CD8-positive, alpha-beta memory T cell (primary cell): ENCODE measurements around the gene VDR. TPM values are rescaled to one million over a fixed set of nuclear protein-coding genes. Genes with fewer than 3 reads are reported as not detected.

Experiments used
- CTCF ChIA-PET: fragments of 350-600 bp; sonication (Branson Sonifier 250); formaldehyde crosslinking; loops from one replicate; lab custom pipeline; 2021; ENCODE audit warnings: antibody characterized with exemption; lab: Charles Lee
- POLR2A ChIA-PET: fragments of 350-600 bp; sonication (Branson Sonifier 250); formaldehyde crosslinking; loops from one replicate; lab custom pipeline; 2021; ENCODE audit warnings: antibody characterized with exemption; lab: Charles Lee
- DNase-seq, 5 donors: peaks; one replicate each; pipeline versions ENCODE4 v3.0.0 to v3.0.0-alpha.2; 2020 to 2022; ENCODE audit warnings: mixed read lengths in 1 of 5
- H3K27ac ChIP-seq: one replicate; pipeline ENCODE4 v1.7.0; 2013; ENCODE audit warnings: low read depth, mild to moderate bottlenecking, low read length, moderate library complexity
- H3K27me3 ChIP-seq: 2 replicates; pipeline ENCODE4 v1.7.0; 2013; ENCODE audit warnings: low read length, mild to moderate bottlenecking; ENCODE audit not compliant: insufficient read depth, poor library complexity, severe bottlenecking
- H3K36me3 ChIP-seq: 2 replicates; pipeline ENCODE4 v1.7.0; 2013; ENCODE audit warnings: mild to moderate bottlenecking, low read length, moderate library complexity; ENCODE audit not compliant: insufficient read depth
- H3K4me1 ChIP-seq: 2 replicates; pipeline ENCODE4 v1.7.0; 2013; ENCODE audit warnings: mild to moderate bottlenecking, low read length, moderate library complexity; ENCODE audit not compliant: insufficient read depth
- H3K4me3 ChIP-seq: 2 replicates; pipeline ENCODE4 v1.7.0; 2013; ENCODE audit warnings: mild to moderate bottlenecking, low read length
- H3K9me3 ChIP-seq: 2 replicates; pipeline ENCODE4 v1.7.0; 2013; ENCODE audit warnings: mild to moderate bottlenecking, low read length
- H3K27ac Mint-ChIP-seq, 8 donors: one replicate each; pipeline ENCODE4 v1.8.0; 2020 to 2021; ENCODE audit warnings: mixed read lengths in 8 of 8, mild to moderate bottlenecking in 6 of 8, inconsistent platforms in 3 of 8, moderate library complexity in 3 of 8
- H3K27me3 Mint-ChIP-seq, 2 donors: one replicate each; pipeline ENCODE4 v1.8.0; 2020 to 2021; ENCODE audit warnings: mixed read lengths in 2 of 2, mild to moderate bottlenecking in 1 of 2, moderate library complexity in 1 of 2
- H3K36me3 Mint-ChIP-seq, 3 donors: one replicate each; pipeline ENCODE4 v1.8.0; 2020 to 2021; ENCODE audit warnings: mixed read lengths in 3 of 3, inconsistent platforms in 1 of 3, mild to moderate bottlenecking in 1 of 3
- H3K4me1 Mint-ChIP-seq, 3 donors: one replicate each; pipeline ENCODE4 v1.8.0; 2020 to 2021; ENCODE audit warnings: mixed read lengths in 3 of 3, inconsistent platforms in 1 of 3, mild to moderate bottlenecking in 1 of 3
- H3K4me3 Mint-ChIP-seq, 7 donors: one replicate each; pipeline ENCODE4 v1.8.0; 2020 to 2021; ENCODE audit warnings: mixed read lengths in 7 of 7, mild to moderate bottlenecking in 6 of 7, moderate library complexity in 4 of 7, inconsistent platforms in 2 of 7
- H3K9me3 Mint-ChIP-seq, 5 donors: one replicate each; pipeline ENCODE4 v1.8.0; 2020 to 2022; ENCODE audit warnings: mixed read lengths in 5 of 5, mild to moderate bottlenecking in 3 of 5, moderate library complexity in 2 of 5, inconsistent platforms in 1 of 5
- polyA plus RNA-seq: library from polyadenylated mRNA; unstranded; fragments of 300-500 nt; fragmentation: Illumina TruSeq; gene quantifications from one replicate; pipeline ENCODE4 v1.2.3, GENCODE V29; 2021
- total RNA-seq, 2 experiments: library from RNA; stranded (reverse); gene quantifications; one replicate each; pipeline ENCODE4 v1.2.3, GENCODE V29; 2021

The VDR gene
- total RNA-seq (10 to 100 TPM; 79.6 to 83.4 TPM), polyA plus RNA-seq (0.54 TPM)

DNA sequence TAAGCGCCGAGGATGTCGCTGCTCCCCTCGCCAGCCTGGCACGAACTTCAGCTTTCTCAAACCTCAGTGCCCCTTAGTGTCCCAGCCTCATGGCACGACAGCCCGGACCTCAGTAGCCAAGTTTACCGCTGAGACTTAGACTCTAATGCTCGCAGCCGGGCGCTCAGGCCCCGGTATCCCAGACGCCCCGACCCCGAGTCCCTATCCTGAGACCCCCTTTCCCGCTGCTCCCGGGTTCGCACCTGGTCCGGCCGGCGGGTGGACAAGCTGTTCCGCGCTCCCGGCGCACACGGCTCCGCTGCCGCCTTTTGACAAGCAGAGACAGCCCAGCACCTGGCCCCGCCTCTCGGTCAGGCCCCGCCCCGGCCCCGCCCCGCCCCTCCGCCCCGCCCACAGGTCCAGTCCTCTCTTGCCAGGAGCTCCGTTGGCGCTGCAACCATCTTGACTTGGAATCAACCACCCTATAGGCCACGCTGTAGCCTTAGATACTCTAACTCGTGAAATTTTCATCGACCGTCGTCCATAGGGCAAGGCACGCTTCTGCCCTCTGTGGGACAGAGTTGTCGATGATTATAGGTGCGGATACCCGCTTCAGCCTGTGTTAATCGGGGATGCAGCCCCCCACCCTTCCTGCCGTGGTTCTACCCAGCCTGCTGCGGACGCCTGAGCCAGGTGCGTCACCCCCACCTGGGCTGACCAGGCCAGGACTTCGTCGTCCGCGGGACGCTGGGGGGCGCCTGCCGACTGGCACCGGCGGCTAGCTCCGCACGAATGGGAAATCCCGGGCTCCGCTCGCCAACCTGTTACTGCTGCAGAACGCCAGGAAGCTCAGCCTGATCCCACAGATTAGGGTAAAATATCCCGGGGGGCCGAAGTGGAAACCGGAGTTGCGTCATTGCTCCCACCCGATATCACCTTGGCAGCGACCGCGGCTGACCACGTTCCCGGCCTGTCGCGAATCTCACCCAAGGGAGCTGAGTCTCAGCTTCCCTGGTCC lies at the start of gene VDR:
VDR (minus strand) TSS at position 282 of the 997 bp plus-strand sequence. CDS start 25,881 bp downstream, outside the sequence.
- CTCF ChIA-PET = interaction anchor here (1.0 to 1.9 kb wide), 10 partner anchors 9 to 161 kb away, joined by 3 to 9 read pairs (median 5); partner anchors contain the start of genes SLC48A1 and TMEM106C
- peak within 1 kb of the TSS; percentile 77 for H3K4me3 ChIP-seq
- H3K4me1 Mint-ChIP-seq = peaks cover 35 to 55% (median 38%) of the 10 kb centered on the region in 3 donors
- H3K4me3 Mint-ChIP-seq = peak within 1 kb of the TSS; percentile 82 to 95 (median 87)
- peaks cover 46% of the 10 kb centered on the region for H3K4me1 ChIP-seq
- H3K36me3 Mint-ChIP-seq = no peaks in the 10 kb centered on the region
- H3K9me3 ChIP-seq = no peaks in the 10 kb centered on the region
- H3K27me3 ChIP-seq = no peaks in the 10 kb centered on the region
- H3K27me3 Mint-ChIP-seq = peaks cover 0 to 6% of the 10 kb centered on the region in 2 donors
- POLR2A ChIA-PET = interaction anchor here (0.5 to 1.1 kb wide), 5 partner anchors 9 to 278 kb away, joined by 3 to 5 read pairs (median 3); no protein-coding TSS in a partner anchor
- H3K27ac Mint-ChIP-seq = peak within 1 kb of the TSS in 7 of 8 donors; percentile 9 to 88 (median 71)
- peak; percentile 49 to 78 (median 61) for DNase-seq
- H3K27ac ChIP-seq = no peak within 1 kb of the TSS
- H3K36me3 ChIP-seq = no peaks in the 10 kb centered on the region
- no peaks in the 10 kb centered on the region for H3K9me3 Mint-ChIP-seq

DNA sequence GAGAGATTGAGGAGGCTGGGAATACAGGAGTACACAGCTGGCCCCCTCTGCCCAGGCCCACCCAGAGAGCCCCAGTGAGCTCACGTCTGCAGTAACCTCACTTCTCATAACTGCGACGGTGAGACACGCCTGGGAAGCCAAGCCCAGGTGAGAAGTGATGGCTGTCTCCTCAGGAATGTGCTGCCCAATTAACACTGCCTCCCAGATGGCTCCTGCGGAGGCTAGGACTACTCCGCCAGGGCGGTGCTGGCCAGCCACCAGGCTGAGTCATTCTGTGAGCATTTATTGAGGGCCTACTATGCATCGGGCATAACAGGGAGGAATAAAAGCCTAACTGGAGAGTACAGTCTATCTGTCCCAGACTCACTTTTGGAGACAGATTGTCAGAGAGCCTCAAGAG lies 49.3 kb upstream of the VDR start:
- POLR2A ChIA-PET = no interaction called here
- DNase-seq = no peak
- Mint-ChIP-seq H3K4me3 (no peak overlapping the region), H3K27me3 (peaks cover 4 to 19% of the 10 kb centered on the region in 2 donors), H3K9me3 (peaks cover 0 to 2% (median 0%) of the 10 kb centered on the region in 5 donors), H3K36me3 (peaks cover 0 to 4% (median 0%) of the 10 kb centered on the region in 3 donors), H3K4me1 (no peaks in the 10 kb centered on the region), H3K27ac (no peak overlapping the region)
- Histone ChIP-seq H3K27ac (no peak overlapping the region), H3K27me3 (no peaks in the 10 kb centered on the region), H3K4me3 (no peak overlapping the region), H3K9me3 (no peaks in the 10 kb centered on the region), H3K36me3 (no peaks in the 10 kb centered on the region), H3K4me1 (no peaks in the 10 kb centered on the region)
- CTCF ChIA-PET = interaction anchor here (1.4 to 1.9 kb wide), 2 partner anchors 8 to 10 kb away, joined by 4 to 6 read pairs; partner anchors contain the start of gene TMEM106C

DNA sequence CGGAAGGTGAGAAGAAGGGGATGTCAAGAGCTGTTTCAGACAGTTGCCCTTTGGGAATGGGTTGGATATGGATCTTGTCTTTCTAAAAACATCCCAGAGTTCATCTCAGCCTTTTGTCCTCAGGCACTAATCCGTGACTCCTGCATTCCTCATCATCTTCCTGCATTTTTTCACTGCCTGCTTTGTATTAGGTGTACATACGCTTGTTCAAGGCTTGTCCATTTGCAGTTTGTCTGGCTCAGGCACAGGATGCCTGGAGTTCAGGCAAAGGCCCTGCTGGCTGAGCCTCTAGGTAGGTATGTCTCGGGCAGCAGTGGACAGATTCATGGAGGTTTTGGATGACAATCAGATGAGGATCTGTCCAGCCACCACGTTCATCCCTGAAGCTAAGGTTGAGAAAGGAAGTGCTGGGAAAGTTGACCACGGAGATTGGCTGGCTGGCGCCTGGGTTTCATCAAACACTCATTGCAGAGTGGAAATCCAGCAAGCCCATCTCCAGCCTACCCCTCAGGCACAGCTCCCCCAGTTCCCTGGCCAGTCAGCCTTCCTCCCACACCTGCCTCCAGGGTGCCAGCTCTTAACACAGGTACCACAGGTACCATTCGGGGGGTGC lies 46.2 kb upstream of the VDR start:
- H3K27me3 Mint-ChIP-seq = peaks cover 7 to 21% of the 10 kb centered on the region in 2 donors
- no peaks in the 10 kb centered on the region for H3K4me1 Mint-ChIP-seq
- ChIA-PET CTCF (interaction anchor here (0.9 kb wide), 1 partner anchor 12 kb away, joined by 4 read pairs; the partner anchor contains the start of gene TMEM106C), POLR2A (no interaction called here)
- no peak overlapping the region for H3K27ac Mint-ChIP-seq
- Histone ChIP-seq H3K4me3 (no peak overlapping the region), H3K9me3 (no peaks in the 10 kb centered on the region), H3K27ac (no peak overlapping the region), H3K4me1 (no peaks in the 10 kb centered on the region), H3K27me3 (no peaks in the 10 kb centered on the region), H3K36me3 (no peaks in the 10 kb centered on the region)
- DNase-seq = no peak
- no peak overlapping the region for H3K4me3 Mint-ChIP-seq
- no peaks in the 10 kb centered on the region for H3K36me3 Mint-ChIP-seq
- no peaks in the 10 kb centered on the region for H3K9me3 Mint-ChIP-seq

DNA sequence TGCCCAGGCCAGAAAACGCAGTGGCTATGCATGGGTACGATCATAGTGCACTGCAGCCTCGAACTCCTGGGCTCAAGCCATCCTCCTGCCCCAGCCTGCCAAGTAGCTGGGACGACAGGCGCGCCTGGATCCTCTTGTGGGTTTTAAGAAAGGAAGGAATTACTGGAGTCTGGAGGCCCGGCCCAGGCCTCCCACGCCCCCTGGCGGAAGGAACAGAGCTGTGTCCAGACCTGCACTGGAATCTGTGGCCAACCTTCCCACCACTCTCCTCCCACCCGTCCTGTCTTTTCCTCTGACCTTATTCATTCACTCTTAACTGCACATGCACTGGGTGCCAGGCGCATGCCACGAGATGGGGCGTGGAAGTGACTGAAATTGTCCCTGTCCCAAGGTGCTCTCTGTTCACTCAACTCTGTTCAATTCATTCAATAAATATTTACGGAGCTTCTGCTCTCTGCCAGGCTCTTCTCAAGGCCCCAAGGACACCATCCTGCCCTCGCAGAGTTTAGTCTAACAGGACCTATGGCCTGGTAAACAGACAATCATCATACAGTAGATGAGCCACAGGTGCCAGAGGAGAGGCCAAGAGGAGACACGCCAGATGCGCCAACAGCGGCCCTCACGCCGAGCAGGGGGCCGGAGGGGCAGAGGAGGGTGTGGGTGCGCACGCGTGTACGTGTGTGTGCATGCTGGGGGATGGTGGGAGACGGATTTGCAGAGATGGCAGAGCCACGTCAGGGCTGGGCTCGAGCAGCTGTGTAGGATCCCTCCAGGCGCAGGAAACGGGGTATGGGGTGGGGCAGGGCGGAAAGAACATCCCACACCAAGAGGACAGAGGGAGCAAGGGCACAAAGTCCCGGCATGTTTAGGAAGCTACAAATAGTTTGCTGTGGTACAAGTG lies 44.9 kb upstream of the VDR start:
- Histone ChIP-seq H3K27ac (no peak overlapping the region), H3K9me3 (no peaks in the 10 kb centered on the region), H3K27me3 (no peaks in the 10 kb centered on the region), H3K4me1 (no peaks in the 10 kb centered on the region), H3K4me3 (no peak overlapping the region), H3K36me3 (no peaks in the 10 kb centered on the region)
- H3K27me3 Mint-ChIP-seq = peaks cover 12 to 21% of the 10 kb centered on the region in 2 donors
- no peaks in the 10 kb centered on the region for H3K36me3 Mint-ChIP-seq
- ChIA-PET POLR2A (no interaction called here), CTCF (interaction anchor here (0.7 to 1.9 kb wide), 8 partner anchors 8 to 207 kb away, joined by 3 to 10 read pairs (median 4); partner anchors contain the start of genes TMEM106C and VDR)
- no peaks in the 10 kb centered on the region for H3K4me1 Mint-ChIP-seq
- H3K27ac Mint-ChIP-seq = peak overlapping the region in 1 of 8 donors; percentile 52
- no peaks in the 10 kb centered on the region for H3K9me3 Mint-ChIP-seq
- DNase-seq = peak; percentile 10 to 52 (median 29)
- H3K4me3 Mint-ChIP-seq = no peak overlapping the region

DNA sequence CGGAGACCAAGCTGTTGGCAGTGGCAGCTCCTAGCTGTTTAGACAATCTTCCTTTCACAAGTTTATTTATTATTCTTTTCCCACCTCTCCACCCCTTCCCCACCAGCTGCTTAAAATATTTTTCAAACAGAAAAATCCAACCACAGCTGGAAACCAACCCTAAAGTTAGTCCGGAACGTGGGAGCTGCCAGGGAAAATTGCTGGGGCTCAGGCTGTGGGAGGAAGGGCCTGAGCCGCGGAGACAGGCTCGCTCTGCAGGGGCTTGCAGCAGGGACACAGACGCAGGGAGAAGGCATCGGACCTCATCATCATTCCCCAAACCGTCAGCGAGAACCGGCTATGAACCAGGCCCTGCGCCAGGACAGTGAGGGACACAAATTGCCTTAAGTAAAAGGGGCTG lies 42.5 kb upstream of the VDR start:
- no peak for DNase-seq
- Mint-ChIP-seq H3K4me1 (no peaks in the 10 kb centered on the region), H3K36me3 (no peaks in the 10 kb centered on the region), H3K27me3 (peaks cover 9 to 21% of the 10 kb centered on the region in 2 donors), H3K4me3 (no peak overlapping the region), H3K27ac (no peak overlapping the region), H3K9me3 (no peaks in the 10 kb centered on the region)
- H3K36me3 ChIP-seq = no peaks in the 10 kb centered on the region
- H3K9me3 ChIP-seq = no peaks in the 10 kb centered on the region
- ChIA-PET CTCF (interaction anchor here (1.8 kb wide), 1 partner anchor 31 kb away, joined by 4 read pairs; no protein-coding TSS in a partner anchor), POLR2A (no interaction called here)
- H3K27ac ChIP-seq = no peak overlapping the region
- H3K4me1 ChIP-seq = no peaks in the 10 kb centered on the region
- H3K4me3 ChIP-seq = no peak overlapping the region
- H3K27me3 ChIP-seq = no peaks in the 10 kb centered on the region

DNA sequence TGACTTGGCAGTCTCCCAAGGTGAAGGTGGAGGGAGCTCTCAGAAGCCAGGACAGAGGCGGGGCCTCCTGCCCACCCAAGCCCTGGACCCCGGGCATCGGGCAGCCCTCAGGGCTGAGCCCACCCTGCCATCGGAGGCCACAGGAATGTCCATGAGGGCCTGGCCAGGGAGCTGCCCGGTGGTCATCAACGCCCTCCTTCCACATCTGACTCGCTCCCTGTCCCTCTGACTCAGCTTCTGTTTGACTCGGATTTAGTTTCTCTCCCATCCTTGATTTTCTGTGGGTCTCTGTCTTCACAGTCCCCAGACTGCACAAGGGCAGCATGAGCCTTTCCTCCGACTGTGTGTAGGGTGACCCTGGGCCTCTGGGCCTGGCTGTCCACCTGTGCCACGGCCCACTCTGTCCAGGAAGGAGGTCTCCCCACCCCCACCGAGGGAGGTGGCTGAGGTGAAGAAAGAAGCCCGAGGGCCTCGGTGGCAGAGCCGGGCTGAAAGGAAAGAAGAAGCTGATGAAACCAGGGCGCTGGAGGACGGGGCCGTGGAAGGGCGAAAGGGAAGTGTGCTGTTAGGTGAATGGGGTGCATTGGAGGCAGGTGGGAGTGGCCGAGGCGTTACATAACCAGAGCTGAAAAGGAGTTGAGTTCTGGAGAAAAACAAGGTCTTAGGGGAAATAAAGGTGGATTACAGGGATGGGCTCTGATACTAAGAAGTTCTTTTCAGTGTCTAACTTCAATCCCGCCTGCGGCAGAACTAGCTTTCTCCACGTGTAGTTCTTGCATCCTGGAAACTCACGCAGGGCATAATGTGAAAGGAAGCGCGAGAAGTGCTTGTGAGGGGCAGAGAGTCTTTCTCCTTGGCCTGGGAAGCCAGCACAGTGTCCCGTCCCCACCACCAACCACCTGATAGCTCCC lies 41.9 kb upstream of the VDR start:
- H3K36me3 ChIP-seq = no peaks in the 10 kb centered on the region
- CTCF ChIA-PET = interaction anchor here (1.8 kb wide), 1 partner anchor 31 kb away, joined by 4 read pairs; no protein-coding TSS in a partner anchor
- POLR2A ChIA-PET = no interaction called here

More for the DNA sequence above, 41.9 kb upstream of the VDR start:
- no peak for DNase-seq
- Mint-ChIP-seq H3K4me1 (no peaks in the 10 kb centered on the region), H3K36me3 (no peaks in the 10 kb centered on the region), H3K27me3 (peaks cover 9 to 19% of the 10 kb centered on the region in 2 donors), H3K4me3 (no peak overlapping the region), H3K27ac (peak overlapping the region in 1 of 8 donors; percentile 27), H3K9me3 (no peaks in the 10 kb centered on the region)
- Histone ChIP-seq H3K27me3 (no peaks in the 10 kb centered on the region), H3K4me1 (no peaks in the 10 kb centered on the region), H3K9me3 (no peaks in the 10 kb centered on the region), H3K4me3 (no peak overlapping the region), H3K27ac (no peak overlapping the region)
